Measurements from ENCODE around the gene ADAT3.

- TF ChIP-seq POLR2A (IDR thresholded peaks at IDR 0.05), result no peak
- TF ChIP-seq, protein P1, sequence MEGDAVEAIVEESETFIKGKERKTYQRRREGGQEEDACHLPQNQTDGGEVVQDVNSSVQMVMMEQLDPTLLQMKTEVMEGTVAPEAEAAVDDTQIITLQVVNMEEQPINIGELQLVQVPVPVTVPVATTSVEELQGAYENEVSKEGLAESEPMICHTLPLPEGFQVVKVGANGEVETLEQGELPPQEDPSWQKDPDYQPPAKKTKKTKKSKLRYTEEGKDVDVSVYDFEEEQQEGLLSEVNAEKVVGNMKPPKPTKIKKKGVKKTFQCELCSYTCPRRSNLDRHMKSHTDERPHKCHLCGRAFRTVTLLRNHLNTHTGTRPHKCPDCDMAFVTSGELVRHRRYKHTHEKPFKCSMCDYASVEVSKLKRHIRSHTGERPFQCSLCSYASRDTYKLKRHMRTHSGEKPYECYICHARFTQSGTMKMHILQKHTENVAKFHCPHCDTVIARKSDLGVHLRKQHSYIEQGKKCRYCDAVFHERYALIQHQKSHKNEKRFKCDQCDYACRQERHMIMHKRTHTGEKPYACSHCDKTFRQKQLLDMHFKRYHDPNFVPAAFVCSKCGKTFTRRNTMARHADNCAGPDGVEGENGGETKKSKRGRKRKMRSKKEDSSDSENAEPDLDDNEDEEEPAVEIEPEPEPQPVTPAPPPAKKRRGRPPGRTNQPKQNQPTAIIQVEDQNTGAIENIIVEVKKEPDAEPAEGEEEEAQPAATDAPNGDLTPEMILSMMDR (IDR thresholded peaks at IDR 0.05 in 8 of 11, conservative IDR thresholded peaks at IDR 0.05 in 3 of 11), result no peak
These were observed 42.5 kb upstream of the ADAT3 start for GRCh38 chr19:1862424-1863327.

Data from spleen (tissue), 7 donors.